HepG2 (cell line): ENCODE data around the gene NOTCH3. TPM values are rescaled to one million over a fixed set of nuclear protein-coding genes. Genes with fewer than 3 reads are reported as not detected.

Experiments
- BRF2 ChIP-seq: sonication (generic); formaldehyde crosslinking; IDR thresholded peaks from 2 replicates; pipeline ENCODE4 v1.8.1; 2022; ENCODE audit warnings: mild to moderate bottlenecking, missing genetic modification reagents
- DRAP1 ChIP-seq: IDR thresholded peaks from 2 replicates; pipeline ENCODE4 v1.6.1; 2016; ENCODE audit warnings: missing genetic modification reagents, missing compliant biosample characterization
- ERF ChIP-seq: IDR thresholded peaks from 2 replicates; pipeline ENCODE4 v1.6.1; 2018; ENCODE audit warnings: missing biosample characterization, missing genetic modification reagents
- HIVEP1 ChIP-seq: sonication (generic); formaldehyde crosslinking; IDR thresholded peaks from 2 replicates; pipeline ENCODE4 v1.4.0; 2020; ENCODE audit warnings: mild to moderate bottlenecking, missing genetic modification reagents
- HNF1B ChIP-seq: sonication (generic); formaldehyde crosslinking; IDR thresholded peaks from 2 replicates; pipeline ENCODE4 v1.5.1; 2020; ENCODE audit warnings: mild to moderate bottlenecking, moderate library complexity, missing genetic modification reagents
- MATR3 ChIP-seq: sonication (generic); formaldehyde crosslinking; IDR thresholded peaks from 2 replicates; pipeline ENCODE4 v1.4.0; 2020; ENCODE audit warnings: missing genetic modification reagents
- PLSCR1 ChIP-seq: sonication (generic); formaldehyde crosslinking; IDR thresholded peaks from 2 replicates; pipeline ENCODE4 v1.5.0; 2020; ENCODE audit warnings: missing genetic modification reagents, mild to moderate bottlenecking, borderline replicate concordance
- RAD21 ChIP-seq: fragments of 450-650 bp; formaldehyde crosslinking; IDR thresholded peaks from 2 replicates; pipeline ENCODE4 v1.5.0; 2020; ENCODE audit warnings: mild to moderate bottlenecking
- TFDP1 ChIP-seq: IDR thresholded peaks from 2 replicates; pipeline ENCODE4 v1.6.1; 2016; ENCODE audit warnings: missing compliant biosample characterization, missing genetic modification reagents, borderline replicate concordance
- THRA ChIP-seq: sonication (generic); formaldehyde crosslinking; IDR thresholded peaks from 2 replicates; pipeline ENCODE4 v1.4.0; 2020; ENCODE audit warnings: missing genetic modification reagents, borderline replicate concordance
- ZC3H4 ChIP-seq: sonication (generic); formaldehyde crosslinking; IDR thresholded peaks from 2 replicates; pipeline ENCODE4 v1.4.0; 2020; ENCODE audit warnings: missing genetic modification reagents, borderline replicate concordance
- ZFP36L2 ChIP-seq: sonication (generic); formaldehyde crosslinking; IDR thresholded peaks from 2 replicates; pipeline ENCODE4 v1.4.0; 2020; ENCODE audit warnings: missing genetic modification reagents
- ZIK1 ChIP-seq: sonication (generic); formaldehyde crosslinking; IDR thresholded peaks from 2 replicates; pipeline ENCODE4 v1.5.0; 2020; ENCODE audit warnings: mild to moderate bottlenecking, low read depth, missing genetic modification reagents, borderline replicate concordance
- ZNF33A ChIP-seq: sonication (generic); formaldehyde crosslinking; IDR thresholded peaks from 2 replicates; pipeline ENCODE4 v1.5.1; 2020; ENCODE audit warnings: missing genetic modification reagents, mild to moderate bottlenecking, moderate library complexity, borderline replicate concordance
- ZNF343 ChIP-seq: sonication (generic); formaldehyde crosslinking; IDR thresholded peaks from 2 replicates; pipeline ENCODE4 v1.4.0; 2020; ENCODE audit warnings: mild to moderate bottlenecking, missing genetic modification reagents
- ZNF382 ChIP-seq: sonication (generic); formaldehyde crosslinking; IDR thresholded peaks from 2 replicates; pipeline ENCODE4 v1.5.0; 2020; ENCODE audit warnings: missing genetic modification reagents, mild to moderate bottlenecking, borderline replicate concordance
- ZNF547 ChIP-seq: sonication (generic); formaldehyde crosslinking; IDR thresholded peaks from 2 replicates; pipeline ENCODE4 v1.5.1; 2020; ENCODE audit warnings: mild to moderate bottlenecking, missing genetic modification reagents
- ZNF562 ChIP-seq: sonication (generic); formaldehyde crosslinking; IDR thresholded peaks from 2 replicates; pipeline ENCODE4 v1.8.0; 2022; ENCODE audit warnings: missing genetic modification reagents, borderline replicate concordance
- ZNF691 ChIP-seq: sonication (generic); formaldehyde crosslinking; IDR thresholded peaks from 2 replicates; pipeline ENCODE4 v1.4.0; 2020; ENCODE audit warnings: missing genetic modification reagents, low read depth, mild to moderate bottlenecking, borderline replicate concordance
- ZNF766 ChIP-seq: sonication (generic); formaldehyde crosslinking; IDR thresholded peaks from 2 replicates; pipeline ENCODE4 v1.5.0; 2020; ENCODE audit warnings: missing genetic modification reagents, borderline replicate concordance
- ZSCAN12 ChIP-seq: sonication (generic); formaldehyde crosslinking; IDR thresholded peaks from 2 replicates; pipeline ENCODE4 v1.9.0; 2021; ENCODE audit warnings: mild to moderate bottlenecking, missing genetic modification reagents
- polyA plus RNA-seq, 8 experiments: library from polyadenylated mRNA; depleted of rRNA in 3 of 8; stranded (reverse) in 7 of 8; unstranded in 1 of 8; fragments of >200 nt; fragmentation: Illumina TruSeq in 4 of 8; extraction: Trizol in 4 of 8; gene quantifications; 2 replicates each; pipeline versions ENCODE4 v1.2.1 to v1.2.3, GENCODE V29; 2011 to 2016; ENCODE audit warnings: low read depth in 4 of 8, missing spikeins in 1 of 8, mixed read lengths in 1 of 8; ENCODE audit not compliant: insufficient read depth in 1 of 8
- total RNA-seq, 5 experiments: library from RNA; depleted of rRNA; stranded (reverse); fragments of >200 nt; fragmentation: Illumina TruSeq; extraction: Trizol; gene quantifications; 2 replicates each; pipeline ENCODE4 v1.2.3, GENCODE V29; 2016; ENCODE audit warnings: low read depth in 1 of 5

Gene NOTCH3
- total and polyA plus RNA-seq, 2 of the 13 experiments (the other 11 are each of a cell fraction or from before 2014, with no cell fraction given) = 0.09 to 0.28 TPM

- TF ChIP-seq ZNF343 (CRISPR knock-in tag) = no peak
- TF ChIP-seq ZNF691 (CRISPR knock-in tag) = no peak
- no peak for TF ChIP-seq MATR3 (CRISPR knock-in tag)
- peak; percentile 64; the same call in 1 of the 2 replicates for TF ChIP-seq TFDP1
- no peak for TF ChIP-seq HIVEP1 (CRISPR knock-in tag)
- TF ChIP-seq ZNF547 (CRISPR knock-in tag) = no peak
- no peak for TF ChIP-seq ZNF562
- TF ChIP-seq BRF2 (CRISPR knock-in tag) = no peak
- TF ChIP-seq THRA (CRISPR knock-in tag) = no peak
- TF ChIP-seq HNF1B (CRISPR knock-in tag) = no peak
- no peak for TF ChIP-seq PLSCR1 (CRISPR knock-in tag)
- TF ChIP-seq RAD21 (CRISPR knock-in tag) = no peak
- no peak for TF ChIP-seq ZNF33A (CRISPR knock-in tag)
- no peak for TF ChIP-seq ZSCAN12
- TF ChIP-seq ZC3H4 = no peak
- TF ChIP-seq ERF (CRISPR knock-in tag) = 0 out of 2 replicates have a peak, but pooled peaks have one; percentile 38
- TF ChIP-seq ZIK1 (CRISPR knock-in tag) = no peak
- TF ChIP-seq DRAP1 (CRISPR knock-in tag) = peak; percentile 42; the same call in 1 of the 2 replicates
- TF ChIP-seq ZNF766 = no peak
- no peak for TF ChIP-seq ZNF382
- TF ChIP-seq ZFP36L2 (CRISPR knock-in tag) = no peak
Observed at GRCh38 chr19:15180451-15181390, 20.1 kb downstream of the NOTCH3 start (continued).
